CD14-positive monocyte (primary cell): ENCODE results near the gene LASP1. TPM values are rescaled to one million over a fixed set of nuclear protein-coding genes. Genes with fewer than 3 reads are reported as not detected.

Experiments
- DNase-seq, 3 donors: peaks; one replicate each; pipeline ENCODE4 v3.0.0-alpha.2; 2011 to 2022
- H2AFZ ChIP-seq: 2 replicates; pipeline ENCODE4 v1.6.0; 2012; ENCODE audit warnings: mild to moderate bottlenecking, low read depth, low read length, inconsistent platforms; ENCODE audit not compliant: insufficient read depth, poor library complexity, severe bottlenecking
- H3K27ac ChIP-seq, 2 donors: 1 replicate in 1 of 2; 2 replicates in 1 of 2; pipeline ENCODE4 v1.5.1; 2012 to 2013; ENCODE audit warnings: low read length in 2 of 2, control low read depth in 1 of 2, inconsistent platforms in 1 of 2, low read depth in 1 of 2, mild to moderate bottlenecking in 1 of 2
- H3K27me3 ChIP-seq, 2 donors: one replicate each; pipeline versions ENCODE4 v1.6.0 to v1.6.1; 2011 to 2013; ENCODE audit warnings: low read length in 2 of 2; ENCODE audit not compliant: control insufficient read depth in 2 of 2, insufficient read depth in 2 of 2
- H3K36me3 ChIP-seq, 2 donors: replicated peaks in 1 of 2; 1 replicate in 1 of 2; 2 replicates in 1 of 2; pipeline versions ENCODE4 v1.5.1 to v1.6.1; 2012 to 2013; ENCODE audit warnings: low read length in 2 of 2, control low read depth in 1 of 2, inconsistent platforms in 1 of 2, mild to moderate bottlenecking in 1 of 2; ENCODE audit not compliant: insufficient read depth in 2 of 2, control insufficient read depth in 1 of 2
- H3K4me1 ChIP-seq, 2 donors: 1 replicate in 1 of 2; 2 replicates in 1 of 2; pipeline versions ENCODE4 v1.5.1 to v1.6.1; 2012 to 2013; ENCODE audit warnings: low read length in 2 of 2, control low read depth in 1 of 2, inconsistent platforms in 1 of 2, mild to moderate bottlenecking in 1 of 2, moderate library complexity in 1 of 2; ENCODE audit not compliant: insufficient read depth in 2 of 2, control insufficient read depth in 1 of 2
- H3K4me2 ChIP-seq: replicated peaks from 2 replicates; pipeline ENCODE3; 2012; ENCODE audit warnings: low read length, moderate library complexity, mild to moderate bottlenecking; ENCODE audit not compliant: poor library complexity, severe bottlenecking; ENCODE audit errors: extremely low read depth
- H3K4me3 ChIP-seq, 3 experiments: fragments of 200-600 bp in 1 of 3; sonication (generic) in 1 of 3; replicated peaks in 1 of 3; 1 replicate in 2 of 3; 2 replicates in 1 of 3; pipeline ENCODE4 v1.5.1; 2011 to 2013; ENCODE audit warnings: low read length in 3 of 3, mild to moderate bottlenecking in 3 of 3, control low read depth in 2 of 3, low read depth in 2 of 3, inconsistent platforms in 1 of 3, moderate library complexity in 1 of 3
- H3K79me2 ChIP-seq: 2 replicates; pipeline ENCODE4 v1.6.0; 2012; ENCODE audit warnings: mild to moderate bottlenecking, control low read depth, inconsistent platforms, low read length, moderate library complexity; ENCODE audit not compliant: insufficient read depth
- H3K9ac ChIP-seq: 2 replicates; pipeline ENCODE4 v1.6.0; 2017; ENCODE audit warnings: low read length, mild to moderate bottlenecking; ENCODE audit not compliant: insufficient read depth, poor library complexity, severe bottlenecking
- H3K9me3 ChIP-seq, 2 donors: replicated peaks in 1 of 2; 1 replicate in 1 of 2; 2 replicates in 1 of 2; pipeline versions ENCODE4 v1.5.1 to v1.6.1; 2012 to 2013; ENCODE audit warnings: low read length in 2 of 2, control low read depth in 1 of 2; ENCODE audit not compliant: control insufficient read depth in 1 of 2, insufficient read depth in 1 of 2
- H4K20me1 ChIP-seq: 2 replicates; pipeline ENCODE4 v1.6.0; 2012; ENCODE audit warnings: mild to moderate bottlenecking, low read length, control low read depth, moderate library complexity; ENCODE audit not compliant: insufficient read depth
- H3K27ac Mint-ChIP-seq, 7 donors: one replicate each; pipeline ENCODE4 v1.8.0; 2020; ENCODE audit warnings: mild to moderate bottlenecking in 7 of 7, mixed read lengths in 7 of 7, moderate library complexity in 6 of 7, inconsistent platforms in 2 of 7
- H3K27me3 Mint-ChIP-seq, 3 donors: one replicate each; pipeline ENCODE4 v1.8.0; 2021 to 2022; ENCODE audit warnings: low read depth in 3 of 3, mild to moderate bottlenecking in 3 of 3, mixed read lengths in 3 of 3, moderate library complexity in 3 of 3, inconsistent platforms in 1 of 3
- H3K36me3 Mint-ChIP-seq, 2 donors: one replicate each; pipeline ENCODE4 v1.8.0; 2020; ENCODE audit warnings: mixed read lengths in 2 of 2, inconsistent platforms in 1 of 2, mild to moderate bottlenecking in 1 of 2
- H3K4me1 Mint-ChIP-seq: one replicate; pipeline ENCODE4 v1.8.0; 2020; ENCODE audit warnings: mild to moderate bottlenecking, mixed read lengths
- H3K4me3 Mint-ChIP-seq, 2 donors: one replicate each; pipeline ENCODE4 v1.8.0; 2020; ENCODE audit warnings: mild to moderate bottlenecking in 2 of 2, mixed read lengths in 2 of 2, moderate library complexity in 1 of 2
- H3K9me3 Mint-ChIP-seq, 7 donors: one replicate each; pipeline ENCODE4 v1.8.0; 2020 to 2022; ENCODE audit warnings: mixed read lengths in 7 of 7, mild to moderate bottlenecking in 6 of 7, moderate library complexity in 6 of 7, inconsistent platforms in 2 of 7
- CTCF ChIP-seq: fragments of 200-600 bp; IDR thresholded peaks from one replicate; pipeline ENCODE4 v1.8.0; 2022; ENCODE audit warnings: antibody characterized with exemption, mild to moderate bottlenecking
- WGBS: methylation state at CpG from one replicate; pipeline ENCODE4 v1.1.5; 2013; ENCODE audit warnings: missing lambda C conversion rate; ENCODE audit not compliant: insufficient coverage; 5-methylcytosine and 5-hydroxymethylcytosine counted together
- intact Hi-C, 2 donors: fragments of 100-400 bp; cut with micrococcal nuclease; formaldehyde crosslinking; loops; one replicate each; pipeline versions ENCODE4 v1.15.0 to v1.15.1; 2023
- polyA plus RNA-seq, 3 donors: library from polyadenylated mRNA; depleted of rRNA in 1 of 3; unstranded in 2 of 3; stranded (reverse) in 1 of 3; fragments of 300-500 nt in 2 of 3; fragments of >200 nt in 1 of 3; fragmentation: Illumina TruSeq in 2 of 3; gene quantifications; 1 replicate in 2 of 3; 2 replicates in 1 of 3; pipeline ENCODE4 v1.2.3, GENCODE V29; 2012 to 2021

The LASP1 gene
- polyA plus RNA-seq, 3 donors: 55.9 to 93.7 (median 70.6) TPM

GRCh38 chr17:38892083-38892482, 22.2 kb downstream of the LASP1 start:
- TF ChIP-seq CTCF: no peak
- peaks cover 63 to 92% of the 10 kb centered on the region in 2 donors for H3K36me3 Mint-ChIP-seq
- 93% methylated on average over 3 of the region's 4 CpGs for whole genome bisulfite sequencing
- H3K9ac ChIP-seq: no peak overlapping the region
- H3K27ac ChIP-seq: peak overlapping the region in 1 of 2 donors; percentile 14
- peaks cover 75% of the 10 kb centered on the region for H3K79me2 ChIP-seq
- no peak overlapping the region for H2AFZ ChIP-seq
- DNase-seq: no peak
- H3K27me3 ChIP-seq: no peaks in the 10 kb centered on the region
- H3K36me3 ChIP-seq: peaks cover 85 to 99% of the 10 kb centered on the region in 2 donors
- peaks cover 5 to 20% of the 10 kb centered on the region in 2 donors for H3K4me1 ChIP-seq
- no peaks in the 10 kb centered on the region for H3K9me3 Mint-ChIP-seq
- H3K4me2 ChIP-seq: no peak overlapping the region
- peaks cover 24% of the 10 kb centered on the region for H3K4me1 Mint-ChIP-seq
- peaks cover 0 to 1% (median 0%) of the 10 kb centered on the region in 3 donors for H3K27me3 Mint-ChIP-seq
- H3K4me3 Mint-ChIP-seq: no peak overlapping the region
- H4K20me1 ChIP-seq: peaks cover 99% of the 10 kb centered on the region
- peak overlapping the region in 2 of 7 donors; percentile 13 to 42 for H3K27ac Mint-ChIP-seq
- no peaks in the 10 kb centered on the region for H3K9me3 ChIP-seq
- intact Hi-C loops: no loop called here
- H3K4me3 ChIP-seq: no peak overlapping the region

- H3K79me2 ChIP-seq: peaks cover 75% of the 10 kb centered on the region
- H3K4me3 Mint-ChIP-seq: no peak overlapping the region
Measured at GRCh38 chr17:38892620-38893019, 22.8 kb downstream of the LASP1 start.

More at GRCh38 chr17:38892620-38893019, 22.8 kb downstream of the LASP1 start:
- TF ChIP-seq CTCF: no peak
- Histone ChIP-seq H3K27ac (peak overlapping the region in 1 of 2 donors; percentile 14), H3K4me3 (no peak overlapping the region), H4K20me1 (peaks cover 99% of the 10 kb centered on the region), H3K36me3 (peaks cover 85 to 99% of the 10 kb centered on the region in 2 donors), H3K27me3 (no peaks in the 10 kb centered on the region), H3K9me3 (no peaks in the 10 kb centered on the region), H3K4me1 (peaks cover 11 to 26% of the 10 kb centered on the region in 2 donors), H2AFZ (no peak overlapping the region), H3K9ac (no peak overlapping the region), H3K4me2 (no peak overlapping the region)
- intact Hi-C loops: no loop called here
- Mint-ChIP-seq H3K36me3 (peaks cover 63 to 92% of the 10 kb centered on the region in 2 donors), H3K27ac (peak overlapping the region in 1 of 7 donors; percentile 30), H3K27me3 (peaks cover 0 to 1% (median 0%) of the 10 kb centered on the region in 3 donors), H3K4me1 (peaks cover 29% of the 10 kb centered on the region), H3K9me3 (no peaks in the 10 kb centered on the region)
- WGBS: 62% methylated on average over 6 of the region's 13 CpGs
- no peak for DNase-seq
